Measurements from ENCODE around the gene ATOSA.

Gene ATOSA

DNA sequence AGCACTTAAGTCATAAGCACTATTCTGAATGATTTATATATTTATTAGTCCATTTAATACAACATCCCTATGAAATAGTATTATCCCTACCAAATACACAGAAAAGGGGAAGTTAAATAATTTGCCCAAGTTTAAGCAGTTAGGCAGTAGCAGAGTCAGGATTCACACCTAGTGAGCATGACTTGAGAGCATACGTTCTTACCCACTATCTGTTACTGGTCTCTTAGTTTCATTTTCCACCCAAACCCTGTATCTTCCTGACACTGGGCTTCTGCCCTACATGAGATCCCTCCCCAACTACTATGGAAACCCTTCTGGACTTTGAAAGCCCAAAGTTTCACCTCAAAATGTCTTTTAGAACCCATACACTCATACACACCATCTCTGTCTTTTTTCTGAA is 4.4 kb upstream of the ATOSA start:
- no peak overlapping the region for H3K27ac ChIP-seq
- TF ChIP-seq, protein P1, sequence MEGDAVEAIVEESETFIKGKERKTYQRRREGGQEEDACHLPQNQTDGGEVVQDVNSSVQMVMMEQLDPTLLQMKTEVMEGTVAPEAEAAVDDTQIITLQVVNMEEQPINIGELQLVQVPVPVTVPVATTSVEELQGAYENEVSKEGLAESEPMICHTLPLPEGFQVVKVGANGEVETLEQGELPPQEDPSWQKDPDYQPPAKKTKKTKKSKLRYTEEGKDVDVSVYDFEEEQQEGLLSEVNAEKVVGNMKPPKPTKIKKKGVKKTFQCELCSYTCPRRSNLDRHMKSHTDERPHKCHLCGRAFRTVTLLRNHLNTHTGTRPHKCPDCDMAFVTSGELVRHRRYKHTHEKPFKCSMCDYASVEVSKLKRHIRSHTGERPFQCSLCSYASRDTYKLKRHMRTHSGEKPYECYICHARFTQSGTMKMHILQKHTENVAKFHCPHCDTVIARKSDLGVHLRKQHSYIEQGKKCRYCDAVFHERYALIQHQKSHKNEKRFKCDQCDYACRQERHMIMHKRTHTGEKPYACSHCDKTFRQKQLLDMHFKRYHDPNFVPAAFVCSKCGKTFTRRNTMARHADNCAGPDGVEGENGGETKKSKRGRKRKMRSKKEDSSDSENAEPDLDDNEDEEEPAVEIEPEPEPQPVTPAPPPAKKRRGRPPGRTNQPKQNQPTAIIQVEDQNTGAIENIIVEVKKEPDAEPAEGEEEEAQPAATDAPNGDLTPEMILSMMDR (IDR thresholded peaks at IDR 0.05), result no peak

DNA sequence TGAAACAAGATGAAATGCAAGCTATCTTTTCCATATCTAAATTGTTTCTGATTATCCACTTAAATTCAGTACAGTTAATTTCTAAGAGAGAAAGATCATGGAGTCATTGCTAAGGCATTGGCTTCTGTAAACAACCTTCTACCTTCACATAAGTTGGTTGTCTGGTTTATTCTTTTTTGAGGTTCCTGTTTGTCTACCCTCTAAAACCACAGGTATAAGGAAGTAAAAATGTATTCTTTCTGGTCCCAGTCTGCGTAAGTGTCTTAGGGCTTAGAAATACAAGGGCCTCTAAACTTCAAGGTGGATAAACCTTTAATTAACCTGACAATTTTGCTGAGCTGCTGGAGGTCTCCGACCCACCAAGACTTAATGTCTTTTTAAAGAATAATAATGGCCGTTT is 3.6 kb upstream of the ATOSA start:
- H3K27ac ChIP-seq, result no peak overlapping the region
- TF ChIP-seq, protein P1 (IDR thresholded peaks at IDR 0.05), result no peak

DNA sequence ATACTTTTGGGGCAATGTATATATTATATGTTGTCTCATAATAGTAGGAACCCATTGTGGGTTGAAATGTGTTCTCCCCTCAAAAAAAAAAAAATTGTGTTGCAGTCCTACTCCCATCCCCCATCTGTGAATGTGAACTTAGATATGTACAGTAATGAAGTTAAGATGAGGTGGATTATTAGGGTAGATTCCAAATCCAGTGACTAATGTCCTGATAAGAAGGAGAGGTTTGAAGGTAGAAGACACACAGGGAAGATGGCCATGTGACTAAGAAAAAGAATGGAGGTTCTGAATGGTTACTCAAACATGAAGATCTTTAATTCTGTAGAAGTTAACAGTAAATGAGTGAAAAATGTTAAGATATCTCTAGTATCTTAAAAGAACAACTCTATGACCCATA is 3.0 kb upstream of the ATOSA start:
- TF ChIP-seq ZFX (IDR thresholded peaks at IDR 0.05; ENCODE audit: borderline replicate concordance), result no peak
- TF ChIP-seq, protein P1 (IDR thresholded peaks at IDR 0.05), result no peak
- no peak overlapping the region for H3K27ac ChIP-seq

DNA sequence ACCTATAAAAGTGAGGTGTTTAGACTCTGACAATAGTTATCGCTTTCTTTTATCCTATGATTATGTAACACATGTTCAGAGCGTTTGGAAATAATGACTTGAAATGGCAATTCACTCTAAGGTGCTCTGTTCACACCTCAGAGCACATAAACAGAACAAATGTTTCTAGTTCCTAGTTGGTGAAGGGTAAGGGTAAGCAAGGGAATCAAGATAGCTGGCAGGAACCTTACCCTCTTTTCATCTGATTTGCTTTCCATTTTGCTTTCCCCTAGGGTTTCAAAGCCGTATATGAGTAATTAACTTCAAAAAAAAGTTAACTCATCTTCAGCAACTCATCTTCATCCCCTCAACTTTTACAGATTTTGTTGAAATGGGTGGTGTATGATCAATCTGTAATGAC is 2.3 kb upstream of the ATOSA start:
- no peak overlapping the region for H3K27ac ChIP-seq

DNA sequence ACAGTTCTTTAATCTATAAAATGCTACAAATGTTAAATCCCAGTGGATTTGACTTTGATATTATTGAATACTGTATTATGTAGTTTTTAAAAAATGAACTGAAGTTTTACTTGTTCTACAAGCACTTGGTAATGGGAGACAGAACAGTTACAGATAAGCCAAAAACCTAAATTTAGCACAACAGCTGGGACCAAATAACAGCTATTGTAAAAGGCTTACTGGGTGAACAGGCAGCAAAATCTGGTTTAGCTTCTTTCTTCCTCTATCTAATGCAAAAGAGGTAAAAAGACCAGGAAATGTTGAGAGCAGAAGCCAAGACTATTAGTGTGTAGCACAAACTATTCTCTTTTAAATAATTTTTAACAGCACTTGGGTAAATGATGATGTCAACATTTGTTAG is 1.6 kb upstream of the ATOSA start:
- TF ChIP-seq, protein P1 (IDR thresholded peaks at IDR 0.05), result no peak
- TF ChIP-seq ZFX (IDR thresholded peaks at IDR 0.05; ENCODE audit: borderline replicate concordance), result no peak
- no peak overlapping the region for H3K27ac ChIP-seq

More for the DNA sequence above, 2.3 kb upstream of the ATOSA start:
- TF ChIP-seq ZFX (IDR thresholded peaks at IDR 0.05; ENCODE audit: borderline replicate concordance), result no peak
- TF ChIP-seq, protein P1 (IDR thresholded peaks at IDR 0.05), result no peak

DNA sequence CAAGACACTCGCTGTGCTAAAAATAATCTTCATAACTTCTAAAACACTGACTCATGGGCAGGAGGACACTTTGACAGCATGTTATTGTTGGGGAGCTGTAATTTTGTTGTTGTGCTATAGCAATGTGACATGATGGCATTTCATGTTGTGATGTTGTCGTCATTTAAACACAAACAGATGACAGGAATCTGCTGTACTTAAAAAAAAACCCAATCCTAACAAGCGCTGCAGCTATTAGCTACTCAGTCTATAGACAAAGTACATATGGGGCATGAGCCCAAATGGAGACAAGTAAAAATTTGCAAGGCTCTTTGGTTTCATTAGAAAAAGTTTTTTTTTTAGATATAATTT is 828 bp upstream of the ATOSA start:
- TF ChIP-seq, protein P1 (IDR thresholded peaks at IDR 0.05), result no peak
- no peak for TF ChIP-seq ZFX (IDR thresholded peaks at IDR 0.05; ENCODE audit: borderline replicate concordance)
- no peak overlapping the region for H3K27ac ChIP-seq

DNA sequence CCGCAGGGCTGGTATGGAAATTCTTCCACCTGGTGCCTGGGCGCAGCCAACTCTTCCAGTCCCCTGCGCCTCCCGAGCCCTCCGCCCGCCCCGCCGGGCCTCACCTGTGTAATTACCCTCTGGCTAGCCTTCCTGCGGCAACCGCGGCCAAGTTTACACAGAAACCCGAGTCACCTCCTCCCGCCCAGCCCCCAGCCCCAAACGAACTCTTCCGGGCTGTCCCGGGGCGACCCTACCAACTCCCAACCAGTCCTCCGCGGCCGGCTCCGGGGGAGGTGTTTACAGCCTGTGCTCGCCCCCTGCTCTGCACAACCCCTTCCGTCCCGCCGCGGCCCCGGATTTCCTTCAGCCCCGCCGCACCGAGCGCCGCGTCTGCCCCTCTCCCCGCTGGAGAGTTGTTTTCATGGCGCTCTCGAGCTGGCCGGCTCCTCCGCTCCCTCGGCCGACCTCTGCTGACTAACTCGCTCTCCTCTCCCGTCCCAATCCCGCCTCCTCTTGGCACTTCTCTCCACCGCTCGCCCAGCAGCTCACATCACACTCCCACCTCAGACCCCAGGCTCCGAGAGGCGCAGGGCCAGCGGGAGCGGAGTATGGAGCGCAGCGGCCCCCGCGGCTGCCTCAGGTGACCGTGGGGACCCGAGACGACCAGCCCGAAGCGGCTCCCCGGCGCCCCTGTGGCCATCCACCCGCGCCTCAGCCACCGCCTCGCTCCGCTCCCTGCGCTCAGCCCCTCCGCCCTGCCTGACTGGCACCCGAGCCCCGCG is 538 bp downstream of the ATOSA start:
- TF ChIP-seq, protein P1 (IDR thresholded peaks at IDR 0.05), result no peak; the same call in 1 of the 2 replicates
- TF ChIP-seq ZFX (IDR thresholded peaks at IDR 0.05; ENCODE audit: borderline replicate concordance), result no peak

More for the DNA sequence above, 538 bp downstream of the ATOSA start:
- H3K27ac ChIP-seq, result peak overlapping the region; percentile 92

Measured in 22Rv1 (cell line).